ENCODE measurements around the gene MRPS25.
A peak's percentile ranks its signal among the peaks of the same experiment; 100 is the strongest.

Gene MRPS25

GRCh38 chr3:15064835-15065549 lies at the start of gene MRPS25:
MRPS25 (minus strand) TSS chr3:15065315; CDS start chr3:15065194, 121 bp downstream.
- DNase-seq = peak; percentile 81 to 98 (median 88)
- intact Hi-C loops (cut with DNase I) = loop anchor here (1.0 kb wide), 1 partner anchor 34 kb away; the partner anchor contains the start of gene RBSN

- intact Hi-C loops (cut with DNase I) = no loop called here
- DNase-seq = no peak
These were observed 48.8 kb upstream of the MRPS25 start for GRCh38 chr3:15113884-15114283.

- intact Hi-C loops (cut with DNase I) = no loop called here
- no peak for DNase-seq
These were observed 48.4 kb upstream of the MRPS25 start for GRCh38 chr3:15113471-15113870.

GRCh38 chr3:15112011-15112410 lies 46.9 kb upstream of the MRPS25 start:
- DNase-seq = no peak
- intact Hi-C loops (cut with DNase I) = no loop called here

- intact Hi-C loops (cut with DNase I) = no loop called here
These were observed 45.1 kb upstream of the MRPS25 start for GRCh38 chr3:15110206-15110605.

GRCh38 chr3:15108869-15109268 lies 43.8 kb upstream of the MRPS25 start:
- no peak for DNase-seq
- intact Hi-C loops (cut with DNase I) = loop anchor here (5.0 kb wide), 1 partner anchor 298 kb away; no protein-coding TSS in a partner anchor

More at GRCh38 chr3:15110206-15110605, 45.1 kb upstream of the MRPS25 start:
- DNase-seq = no peak

- intact Hi-C loops (cut with DNase I) = loop anchor here (5.0 kb wide), 1 partner anchor 299 kb away; no protein-coding TSS in a partner anchor
- DNase-seq = peak; percentile 62 to 97 (median 80)
These were observed 43.0 kb upstream of the MRPS25 start for GRCh38 chr3:15108082-15108545.

- intact Hi-C loops (cut with DNase I) = loop anchor here (5.0 kb wide), 1 partner anchor 300 kb away; no protein-coding TSS in a partner anchor
- no peak for DNase-seq
These were observed 42.2 kb upstream of the MRPS25 start for GRCh38 chr3:15107075-15107947.

- intact Hi-C loops (cut with DNase I) = no loop called here
- no peak for DNase-seq
These were observed 37.7 kb upstream of the MRPS25 start for GRCh38 chr3:15102836-15103235.

- intact Hi-C loops (cut with DNase I) = no loop called here
- peak; percentile 38 to 95 (median 60) for DNase-seq
These were observed 37.1 kb upstream of the MRPS25 start for GRCh38 chr3:15102256-15102655.

GRCh38 chr3:15099364-15100098 lies 34.4 kb upstream of the MRPS25 start:
- intact Hi-C loops (cut with DNase I) = loop anchor here (1.0 to 5.0 kb wide), 4 partner anchors 34 to 447 kb away; partner anchors contain the start of genes CAPN7, CCDC174, MRPS25 and NR2C2
- DNase-seq = peak in 2 of 10 donors; percentile 21 to 23

- peak; percentile 95 to 100 (median 96) for DNase-seq
- intact Hi-C loops (cut with DNase I) = loop anchor here (1.0 to 5.0 kb wide), 4 partner anchors 33 to 446 kb away; partner anchors contain the start of genes CAPN7, CCDC174, MRPS25 and NR2C2
These were observed 33.6 kb upstream of the MRPS25 start, which contains the start of gene RBSN for GRCh38 chr3:15098503-15099363. RBSN (minus strand) TSS chr3:15099148; CDS start chr3:15096120, 3,028 bp downstream.

- DNase-seq = no peak
- intact Hi-C loops (cut with DNase I) = loop anchor here (5.0 kb wide), 2 partner anchors 151 to 446 kb away; partner anchors contain the start of genes CCDC174 and NR2C2
These were observed 32.8 kb upstream of the MRPS25 start for GRCh38 chr3:15097891-15098290.

GRCh38 chr3:15096046-15096445 lies 30.9 kb upstream of the MRPS25 start:
- DNase-seq = peak in 1 of 10 donors; percentile 13
- intact Hi-C loops (cut with DNase I) = loop anchor here (5.0 kb wide), 2 partner anchors 149 to 444 kb away; partner anchors contain the start of genes CCDC174 and NR2C2

GRCh38 chr3:15094187-15094875 lies 29.2 kb upstream of the MRPS25 start:
- intact Hi-C loops (cut with DNase I) = no loop called here
- no peak for DNase-seq

- intact Hi-C loops (cut with DNase I) = no loop called here
- no peak for DNase-seq
These were observed 27.6 kb upstream of the MRPS25 start for GRCh38 chr3:15092686-15093085.

- no peak for DNase-seq
- intact Hi-C loops (cut with DNase I) = no loop called here
These were observed 26.5 kb upstream of the MRPS25 start for GRCh38 chr3:15091575-15091974.

- intact Hi-C loops (cut with DNase I) = no loop called here
- DNase-seq = no peak
These were observed 24.1 kb upstream of the MRPS25 start for GRCh38 chr3:15089201-15089600.

Measured in posterior cingulate gyrus (tissue), 11 donors.